ENCODE results near the gene DYRK1B. TPM values are rescaled to one million over a fixed set of nuclear protein-coding genes. Genes with fewer than 3 reads are reported as not detected.
A peak's percentile ranks its signal among the peaks of the same experiment; 100 is the strongest.
"Not testable (repeated sequence)": the region's sequence is repeated elsewhere in the genome, so short reads cannot be mapped to it uniquely, and the experiment has no call there.

DYRK1B gene
- total and polyA plus RNA-seq, 3 experiments from 2014 or later: 7.9 to 15.3 (median 9.1) TPM

GRCh38 chr19:39823686-39824085 lies 10.3 kb downstream of the DYRK1B start:
- Histone ChIP-seq H3K27me3 (ENCODE audit: insufficient read depth, low read length, poor library complexity, severe bottlenecking) (no peaks in the 10 kb centered on the region), H3K36me3 (ENCODE audit: insufficient read depth, low read length) (peaks cover 6% of the 10 kb centered on the region), H3K4me3 (ENCODE audit: low read length) (peak overlapping the region; percentile 82), H3K4me1 (ENCODE audit: insufficient read depth, low read length) (peaks cover 21% of the 10 kb centered on the region), H3K9me3 (ENCODE audit: low read length) (no peaks in the 10 kb centered on the region), H3K27ac (ENCODE audit: low read depth, low read length) (no peak overlapping the region)
- DNase-seq: no peak
- CTCF ChIA-PET: no interaction called here
- Mint-ChIP-seq H3K4me3 (no peak overlapping the region), H3K4me1 (peaks cover 17 to 23% (median 21%) of the 10 kb centered on the region in 3 donors), H3K36me3 (peaks cover 0 to 30% (median 3%) of the 10 kb centered on the region in 3 donors), H3K27ac (no peak overlapping the region), H3K9me3 (no peaks in the 10 kb centered on the region), H3K27me3 (no peaks in the 10 kb centered on the region)
- POLR2A ChIA-PET: interaction anchor here (1.2 to 2.1 kb wide), 2 partner anchors 10 to 23 kb away, joined by 4 to 26 read pairs; partner anchors contain the start of genes DYRK1B and FBL

GRCh38 chr19:39820696-39821095 lies 13.3 kb downstream of the DYRK1B start:
- POLR2A ChIA-PET: no interaction called here
- no peaks in the 10 kb centered on the region for H3K27me3 ChIP-seq (ENCODE audit: insufficient read depth, low read length, poor library complexity, severe bottlenecking)
- peaks cover 0 to 21% (median 14%) of the 10 kb centered on the region in 3 donors for H3K36me3 Mint-ChIP-seq
- H3K27me3 Mint-ChIP-seq: no peaks in the 10 kb centered on the region
- H3K27ac ChIP-seq (ENCODE audit: low read depth, low read length): no peak overlapping the region
- H3K4me3 Mint-ChIP-seq: no peak overlapping the region
- peaks cover 15% of the 10 kb centered on the region for H3K4me1 ChIP-seq (ENCODE audit: insufficient read depth, low read length)
- H3K36me3 ChIP-seq (ENCODE audit: insufficient read depth, low read length): no peaks in the 10 kb centered on the region
- H3K4me3 ChIP-seq (ENCODE audit: low read length): no peak overlapping the region
- H3K4me1 Mint-ChIP-seq: peaks cover 12 to 24% (median 13%) of the 10 kb centered on the region in 3 donors
- no peak for DNase-seq
- CTCF ChIA-PET: interaction anchor here (1.0 kb wide), 1 partner anchor 23 kb away, joined by 4 read pairs; no protein-coding TSS in a partner anchor
- H3K27ac Mint-ChIP-seq: no peak overlapping the region
- H3K9me3 Mint-ChIP-seq: no peaks in the 10 kb centered on the region
- H3K9me3 ChIP-seq (ENCODE audit: low read length): no peaks in the 10 kb centered on the region

- no peaks in the 10 kb centered on the region for H3K9me3 ChIP-seq (ENCODE audit: low read length)
- Mint-ChIP-seq H3K4me3 (no peak overlapping the region), H3K27ac (no peak overlapping the region), H3K36me3 (peaks cover 0 to 18% (median 14%) of the 10 kb centered on the region in 3 donors), H3K9me3 (no peaks in the 10 kb centered on the region), H3K4me1 (peaks cover 12 to 25% (median 13%) of the 10 kb centered on the region in 3 donors), H3K27me3 (no peaks in the 10 kb centered on the region)
- no peak overlapping the region for H3K27ac ChIP-seq (ENCODE audit: low read depth, low read length)
- CTCF ChIA-PET: interaction anchor here (0.9 to 1.1 kb wide), 2 partner anchors 9 to 24 kb away, joined by 3 to 4 read pairs; no protein-coding TSS in a partner anchor
- POLR2A ChIA-PET: no interaction called here
- no peak overlapping the region for H3K4me3 ChIP-seq (ENCODE audit: low read length)
- DNase-seq: no peak
- no peaks in the 10 kb centered on the region for H3K36me3 ChIP-seq (ENCODE audit: insufficient read depth, low read length)
- H3K4me1 ChIP-seq (ENCODE audit: insufficient read depth, low read length): peaks cover 10% of the 10 kb centered on the region
- no peaks in the 10 kb centered on the region for H3K27me3 ChIP-seq (ENCODE audit: insufficient read depth, low read length, poor library complexity, severe bottlenecking)
These were observed 14.2 kb downstream of the DYRK1B start for GRCh38 chr19:39819786-39820185.

GRCh38 chr19:39818626-39819097 lies 15.3 kb downstream of the DYRK1B start:
- Histone ChIP-seq H3K27ac (ENCODE audit: low read depth, low read length) (no peak overlapping the region), H3K9me3 (ENCODE audit: low read length) (no peaks in the 10 kb centered on the region), H3K4me3 (ENCODE audit: low read length) (no peak overlapping the region), H3K27me3 (ENCODE audit: insufficient read depth, low read length, poor library complexity, severe bottlenecking) (no peaks in the 10 kb centered on the region), H3K4me1 (ENCODE audit: insufficient read depth, low read length) (peaks cover 4% of the 10 kb centered on the region), H3K36me3 (ENCODE audit: insufficient read depth, low read length) (no peaks in the 10 kb centered on the region)
- CTCF ChIA-PET: interaction anchor here (0.9 to 1.1 kb wide), 2 partner anchors 8 to 25 kb away, joined by 3 to 4 read pairs; no protein-coding TSS in a partner anchor
- Mint-ChIP-seq H3K9me3 (no peaks in the 10 kb centered on the region), H3K27ac (peak overlapping the region in 2 of 8 donors; percentile 53 to 61), H3K4me1 (peaks cover 12 to 25% (median 13%) of the 10 kb centered on the region in 3 donors), H3K27me3 (no peaks in the 10 kb centered on the region), H3K4me3 (no peak overlapping the region), H3K36me3 (peaks cover 0 to 19% (median 16%) of the 10 kb centered on the region in 3 donors)
- DNase-seq: no peak
- POLR2A ChIA-PET: no interaction called here

- Histone ChIP-seq H3K4me1 (ENCODE audit: insufficient read depth, low read length) (no peaks in the 10 kb centered on the region), H3K4me3 (ENCODE audit: low read length) (no peak overlapping the region), H3K9me3 (ENCODE audit: low read length) (no peaks in the 10 kb centered on the region), H3K27me3 (ENCODE audit: insufficient read depth, low read length, poor library complexity, severe bottlenecking) (no peaks in the 10 kb centered on the region), H3K36me3 (ENCODE audit: insufficient read depth, low read length) (no peaks in the 10 kb centered on the region), H3K27ac (ENCODE audit: low read depth, low read length) (no peak overlapping the region)
- peak overlapping the region in 1 of 8 donors; percentile 64 for H3K27ac Mint-ChIP-seq
- H3K36me3 Mint-ChIP-seq: peaks cover 0 to 21% (median 16%) of the 10 kb centered on the region in 3 donors
- peaks cover 12 to 25% (median 13%) of the 10 kb centered on the region in 3 donors for H3K4me1 Mint-ChIP-seq
- POLR2A ChIA-PET: no interaction called here
- H3K27me3 Mint-ChIP-seq: no peaks in the 10 kb centered on the region
- CTCF ChIA-PET: no interaction called here
- H3K4me3 Mint-ChIP-seq: no peak overlapping the region
- H3K9me3 Mint-ChIP-seq: no peaks in the 10 kb centered on the region
- no peak for DNase-seq
These were observed 15.9 kb downstream of the DYRK1B start for GRCh38 chr19:39817888-39818561.

- peak overlapping the region in 1 of 7 donors; percentile 53 for H3K4me3 Mint-ChIP-seq
- no peaks in the 10 kb centered on the region for H3K27me3 Mint-ChIP-seq
- Histone ChIP-seq H3K36me3 (ENCODE audit: insufficient read depth, low read length) (no peaks in the 10 kb centered on the region), H3K9me3 (ENCODE audit: low read length) (no peaks in the 10 kb centered on the region), H3K4me1 (ENCODE audit: insufficient read depth, low read length) (no peaks in the 10 kb centered on the region), H3K27ac (ENCODE audit: low read depth, low read length) (no peak overlapping the region), H3K27me3 (ENCODE audit: insufficient read depth, low read length, poor library complexity, severe bottlenecking) (no peaks in the 10 kb centered on the region), H3K4me3 (ENCODE audit: low read length) (no peak overlapping the region)
- peak overlapping the region in 3 of 8 donors; percentile 30 to 59 (median 44) for H3K27ac Mint-ChIP-seq
- ChIA-PET POLR2A (no interaction called here), CTCF (no interaction called here)
- no peak for DNase-seq
- H3K36me3 Mint-ChIP-seq: peaks cover 0 to 21% (median 16%) of the 10 kb centered on the region in 3 donors
- H3K9me3 Mint-ChIP-seq: no peaks in the 10 kb centered on the region
- H3K4me1 Mint-ChIP-seq: peaks cover 12 to 25% (median 13%) of the 10 kb centered on the region in 3 donors
These were observed 17.5 kb downstream of the DYRK1B start for GRCh38 chr19:39816287-39817048.

- H3K4me3 ChIP-seq (ENCODE audit: low read length): no peak overlapping the region
- H3K27me3 ChIP-seq (ENCODE audit: insufficient read depth, low read length, poor library complexity, severe bottlenecking): no peaks in the 10 kb centered on the region
- H3K4me1 Mint-ChIP-seq: peaks cover 10 to 22% (median 11%) of the 10 kb centered on the region in 3 donors
- peak overlapping the region in 1 of 8 donors; percentile 57 for H3K27ac Mint-ChIP-seq
- ChIA-PET CTCF (interaction anchor here (0.9 kb wide), 1 partner anchor 29 kb away, joined by 3 read pairs; no protein-coding TSS in a partner anchor), POLR2A (no interaction called here)
- DNase-seq: no peak
- no peaks in the 10 kb centered on the region for H3K9me3 ChIP-seq (ENCODE audit: low read length)
- H3K4me3 Mint-ChIP-seq: no peak overlapping the region
- H3K36me3 Mint-ChIP-seq: peaks cover 0 to 21% (median 16%) of the 10 kb centered on the region in 3 donors
- no peaks in the 10 kb centered on the region for H3K4me1 ChIP-seq (ENCODE audit: insufficient read depth, low read length)
- no peak overlapping the region for H3K27ac ChIP-seq (ENCODE audit: low read depth, low read length)
- H3K36me3 ChIP-seq (ENCODE audit: insufficient read depth, low read length): no peaks in the 10 kb centered on the region
- no peaks in the 10 kb centered on the region for H3K9me3 Mint-ChIP-seq
- no peaks in the 10 kb centered on the region for H3K27me3 Mint-ChIP-seq
These were observed 19.4 kb downstream of the DYRK1B start for GRCh38 chr19:39814595-39814994.

- H3K4me3 ChIP-seq (ENCODE audit: low read length); H3K4me3 Mint-ChIP-seq; DNase-seq; POLR2A ChIA-PET; H3K4me1 ChIP-seq (ENCODE audit: insufficient read depth, low read length); H3K36me3 ChIP-seq (ENCODE audit: insufficient read depth, low read length); H3K27ac Mint-ChIP-seq; H3K27me3 ChIP-seq (ENCODE audit: insufficient read depth, low read length, poor library complexity, severe bottlenecking); H3K27me3 Mint-ChIP-seq; H3K9me3 Mint-ChIP-seq; H3K27ac ChIP-seq (ENCODE audit: low read depth, low read length); H3K9me3 ChIP-seq (ENCODE audit: low read length): not testable (repeated sequence)
- Mint-ChIP-seq H3K4me1 (peaks cover 5 to 18% (median 6%) of the 10 kb centered on the region in 3 donors), H3K36me3 (peaks cover 0 to 21% (median 16%) of the 10 kb centered on the region in 3 donors)
- CTCF ChIA-PET: interaction anchor here (0.9 kb wide), 1 partner anchor 29 kb away, joined by 3 read pairs; no protein-coding TSS in a partner anchor
These were observed 19.9 kb downstream of the DYRK1B start for GRCh38 chr19:39814111-39814510.

Data from CD8-positive, alpha-beta memory T cell (primary cell).